GM21390 (cell line): ENCODE results near the gene C14orf39.

ENCODE experiments used
- ATAC-seq: cut with Tn5 transposase; IDR thresholded peaks from one replicate; pipeline ENCODE4 v1.9.1; 2021; ENCODE audit not compliant: unreplicated experiment

Gene C14orf39, protein sequence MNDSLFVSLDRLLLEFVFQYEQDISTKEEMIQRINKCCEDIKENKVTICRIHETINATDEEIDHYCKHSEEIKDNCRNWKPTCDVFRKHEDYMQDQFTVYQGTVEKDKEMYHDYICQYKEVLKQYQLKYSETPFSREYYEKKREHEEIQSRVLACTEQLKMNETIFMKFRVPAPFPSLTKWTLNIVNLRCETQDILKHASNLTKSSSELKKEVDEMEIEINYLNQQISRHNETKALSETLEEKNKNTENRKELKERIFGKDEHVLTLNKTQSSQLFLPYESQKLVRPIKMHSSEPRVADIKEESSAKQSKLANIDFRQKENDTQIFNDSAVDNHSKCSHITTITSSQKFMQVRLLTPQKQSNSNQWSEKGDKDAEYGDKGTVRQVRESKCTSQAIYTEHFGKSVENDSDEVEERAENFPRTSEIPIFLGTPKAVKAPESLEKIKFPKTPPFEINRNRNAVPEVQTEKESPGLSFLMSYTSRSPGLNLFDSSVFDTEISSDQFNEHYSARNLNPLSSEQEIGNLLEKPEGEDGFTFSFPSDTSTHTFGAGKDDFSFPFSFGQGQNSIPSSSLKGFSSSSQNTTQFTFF

DNA sequence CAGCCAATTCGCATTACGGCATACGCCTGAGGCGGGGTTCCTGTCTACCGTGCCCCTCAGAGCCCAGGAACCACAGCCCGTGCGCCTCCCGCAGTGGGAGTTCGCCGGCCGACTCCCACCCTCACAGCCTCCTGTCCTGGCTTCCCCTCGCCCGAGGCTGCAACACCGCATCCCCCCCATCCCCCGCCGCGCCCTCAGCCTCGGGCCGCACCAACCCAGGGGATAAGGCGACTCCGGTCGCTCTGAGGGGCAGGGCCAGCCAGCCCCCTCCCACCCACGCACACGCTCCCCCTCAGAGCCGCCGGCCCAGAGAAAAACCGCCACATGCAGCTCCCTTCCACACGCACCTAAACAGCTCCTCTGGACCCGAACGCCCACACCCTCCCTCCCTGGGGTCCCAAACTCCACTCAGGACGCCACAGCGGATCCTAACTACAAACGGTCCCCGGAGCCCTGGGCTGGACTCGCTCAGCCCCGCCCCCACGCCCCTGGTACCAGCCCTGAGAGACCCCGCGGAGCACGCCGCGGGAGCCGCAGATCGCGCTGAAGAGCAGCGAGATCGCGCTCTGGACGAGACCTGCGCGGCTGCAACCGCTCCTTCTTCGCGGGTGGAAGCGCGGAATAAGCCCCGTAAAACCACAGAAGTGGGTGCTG lies at the start of gene C14orf39:
TSS of gene C14orf39 (minus strand) at position 466 of the 654 bp plus-strand sequence. CDS start 985 bp downstream, outside the sequence.
- ATAC-seq, result no peak

GRCh38 chr14:60532442-60532841 lies 46.6 kb upstream of the C14orf39 start:
- ATAC-seq, result no peak

DNA sequence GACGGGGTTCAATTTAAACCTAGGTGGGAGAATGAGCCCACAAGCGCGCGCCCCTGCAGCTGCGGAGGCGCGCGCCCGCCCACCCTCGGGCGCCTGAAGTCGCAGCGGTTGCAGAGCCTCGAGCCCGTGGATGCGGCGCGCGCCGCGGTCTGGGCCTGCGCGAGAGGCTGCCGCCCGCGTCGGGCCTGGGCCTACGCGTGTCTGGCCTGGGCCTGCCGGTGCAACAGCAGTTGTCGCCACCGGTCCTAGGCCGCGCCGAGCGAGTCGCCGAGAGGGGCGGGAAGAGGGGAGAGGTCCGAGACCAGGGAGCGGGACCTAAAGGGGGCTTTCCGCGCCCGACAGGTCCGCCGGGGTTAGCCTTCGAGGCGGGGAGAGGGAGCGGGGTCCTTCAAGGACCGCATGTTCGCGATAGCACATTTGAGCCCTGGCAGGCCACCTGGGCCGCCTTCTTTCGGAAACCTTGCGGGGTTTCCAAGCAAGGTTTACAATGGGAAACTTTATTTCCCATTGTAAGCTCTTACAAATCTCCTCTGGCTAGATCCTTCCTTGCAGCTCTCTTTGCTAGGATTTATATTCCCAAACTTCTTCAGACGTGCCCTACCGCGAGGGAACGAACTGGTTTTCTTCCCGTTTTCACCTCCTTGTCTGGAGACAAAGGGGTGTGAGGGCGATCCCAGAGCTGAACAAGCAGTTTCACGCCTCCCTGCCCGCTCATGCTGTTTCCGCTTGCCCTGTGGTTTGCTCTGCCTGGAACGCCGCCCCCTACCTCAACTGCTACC lies 29.8 kb upstream of the C14orf39 start:
- no peak for ATAC-seq

DNA sequence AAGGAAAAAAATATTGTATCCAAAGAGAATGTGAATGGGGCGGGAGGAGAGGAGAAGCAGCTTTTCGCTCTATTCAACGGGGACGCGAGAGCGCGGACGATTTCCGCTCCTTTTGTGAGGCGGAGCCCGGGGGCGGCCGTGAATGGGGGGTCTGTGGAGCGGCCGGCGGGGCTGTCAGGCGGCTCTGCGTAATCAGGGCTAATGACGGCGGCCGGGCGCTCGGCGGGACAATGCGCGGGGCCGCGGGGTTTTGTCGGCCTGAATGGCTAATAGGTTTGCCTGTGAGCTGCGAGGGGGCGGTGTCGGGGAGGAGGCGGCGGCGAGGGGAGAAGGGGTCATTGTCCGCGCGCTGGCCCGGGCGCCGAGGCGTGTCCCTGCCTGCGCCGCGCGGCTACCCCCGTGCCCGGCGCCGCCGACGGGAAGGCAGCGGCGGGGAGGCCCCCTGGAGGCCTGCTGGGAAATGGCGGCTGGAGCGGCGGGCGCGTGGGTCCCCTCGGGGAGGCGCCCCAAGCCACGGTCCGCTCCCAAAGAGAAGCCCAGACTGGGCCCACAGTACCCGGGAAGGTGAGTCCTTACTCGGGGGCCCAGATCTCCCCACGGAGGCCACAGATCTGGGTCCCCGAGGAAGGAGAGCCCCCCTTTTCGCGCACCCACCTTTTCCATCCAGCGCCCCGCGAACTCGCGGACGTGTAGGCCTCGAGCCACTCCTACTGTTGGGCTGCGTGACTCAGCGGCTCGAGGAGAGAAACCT lies 29.1 kb upstream of the C14orf39 start:
- ATAC-seq, result no peak

DNA sequence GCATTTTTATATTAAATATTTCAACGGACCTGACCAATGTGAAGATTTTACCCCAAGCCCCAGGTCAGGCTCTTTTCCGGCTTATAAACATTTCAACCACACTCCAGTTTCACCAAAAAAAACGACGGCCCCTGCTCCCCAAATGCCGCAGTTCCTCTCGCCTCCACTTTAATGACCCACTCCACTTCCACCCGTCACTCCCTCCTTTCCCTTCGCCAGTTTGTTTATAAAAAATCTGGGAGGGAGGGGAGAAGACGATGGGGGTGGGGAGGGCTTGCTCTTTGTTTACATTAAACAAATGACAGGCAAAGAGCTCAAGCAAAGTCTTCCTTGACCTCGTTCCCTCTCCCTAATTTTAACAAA lies 28.5 kb upstream of the C14orf39 start:
- ATAC-seq, result no peak

DNA sequence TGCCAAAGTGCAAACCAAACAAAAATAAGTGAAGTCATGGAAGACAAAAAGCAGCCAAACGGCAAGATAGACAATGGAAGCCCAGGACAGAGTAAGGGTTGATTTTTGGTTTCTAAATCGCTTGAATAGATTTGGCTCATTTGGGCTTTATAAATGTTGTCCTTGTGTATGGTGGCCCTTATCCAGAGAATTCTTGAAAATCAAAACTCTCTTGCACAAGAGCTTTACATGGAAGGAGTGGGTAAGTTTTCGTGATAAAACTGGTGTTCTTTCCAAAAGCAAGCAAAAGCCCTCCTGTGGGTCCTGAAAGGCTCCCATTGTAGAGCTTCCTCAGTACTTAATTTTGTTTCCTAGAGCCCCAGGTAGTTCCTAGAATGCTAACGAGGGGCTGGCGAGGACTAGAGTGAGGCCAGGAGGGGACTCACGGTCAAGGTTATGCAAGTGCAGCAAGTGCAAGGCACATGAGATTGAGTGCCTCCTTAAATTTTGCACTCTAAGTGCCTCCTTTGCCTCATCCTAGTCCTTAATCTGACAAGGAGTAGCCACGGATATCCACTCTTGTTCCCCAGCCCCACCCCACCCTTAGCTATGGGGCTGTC lies 27.2 kb upstream of the C14orf39 start:
- ATAC-seq, result no peak

GRCh38 chr14:60512126-60512525 lies 26.3 kb upstream of the C14orf39 start:
- no peak for ATAC-seq

- no peak for ATAC-seq
These were observed 25.2 kb upstream of the C14orf39 start for GRCh38 chr14:60510951-60511599.

GRCh38 chr14:60510254-60510950 lies 24.5 kb upstream of the C14orf39 start:
- no peak for ATAC-seq

- no peak for ATAC-seq
These were observed 23.8 kb upstream of the C14orf39 start for GRCh38 chr14:60509438-60510253.

- ATAC-seq, result no peak
These were observed 23.0 kb upstream of the C14orf39 start, which contains the start of gene SIX6 for GRCh38 chr14:60508707-60509437. Gene SIX6 (plus strand): TSS chr14:60509146. CDS start chr14:60509399, 253 bp downstream.

DNA sequence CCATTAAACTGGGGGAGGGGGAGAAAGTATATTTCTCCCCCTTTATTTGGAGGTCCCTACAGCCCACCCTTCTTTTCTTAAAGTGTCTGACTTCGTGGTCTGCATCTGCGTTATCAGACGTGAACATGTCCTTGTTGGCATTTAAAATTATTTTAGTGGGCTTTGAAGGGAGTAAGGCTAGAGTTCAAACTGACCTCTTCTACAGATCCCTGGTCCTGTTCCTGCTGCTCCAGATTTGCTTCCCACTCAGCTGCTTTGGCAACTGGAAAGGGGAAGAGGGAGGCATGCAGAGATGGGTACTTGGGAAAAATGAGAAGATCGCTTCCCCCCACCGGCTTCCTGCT lies 22.5 kb upstream of the C14orf39 start:
- ATAC-seq, result no peak

DNA sequence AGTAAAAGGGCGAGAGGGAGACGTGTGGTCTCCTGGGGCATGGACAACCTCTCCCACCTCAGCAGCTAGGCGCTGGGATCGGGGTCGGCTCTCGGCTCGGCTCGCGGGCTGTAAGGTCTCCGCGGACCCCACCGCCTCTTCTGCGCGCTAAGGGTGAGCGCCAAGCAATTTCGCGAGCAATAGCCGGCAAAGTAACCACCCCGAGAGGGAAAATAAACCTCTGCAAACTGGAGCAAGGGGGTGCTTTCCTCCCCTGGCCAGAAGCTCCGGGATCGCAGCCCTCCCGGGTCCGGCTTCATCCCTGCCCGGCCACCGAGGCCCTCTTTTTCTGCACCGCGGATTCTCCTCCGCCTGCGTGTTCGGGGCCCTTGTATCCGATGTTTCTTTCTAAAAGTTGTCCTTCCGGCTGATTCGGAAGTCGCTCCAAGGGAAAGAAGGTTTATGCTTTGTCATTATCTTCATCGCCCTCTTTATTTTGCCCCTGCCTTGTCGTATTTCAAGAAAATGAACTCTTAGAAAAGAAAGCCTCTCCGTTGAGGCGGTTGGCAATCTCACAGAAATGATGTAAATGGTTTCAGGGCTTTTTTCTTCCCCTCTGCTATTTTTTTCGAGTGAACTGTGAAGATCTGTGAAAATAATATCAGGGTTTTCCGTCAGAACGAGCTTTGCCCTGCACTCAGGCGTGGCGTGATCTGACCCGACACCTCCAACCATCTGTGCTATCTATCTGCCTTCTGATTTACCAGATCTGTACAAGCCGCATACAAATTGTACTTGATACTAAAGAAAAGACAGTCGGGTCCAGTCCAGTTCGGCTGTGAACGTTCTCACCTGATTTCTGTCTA lies 21.3 kb upstream of the C14orf39 start:
- no peak for ATAC-seq

GRCh38 chr14:60506462-60506984 lies 20.7 kb upstream of the C14orf39 start:
- ATAC-seq, result no peak

- no peak for ATAC-seq
These were observed 20.1 kb upstream of the C14orf39 start for GRCh38 chr14:60506010-60506409.

DNA sequence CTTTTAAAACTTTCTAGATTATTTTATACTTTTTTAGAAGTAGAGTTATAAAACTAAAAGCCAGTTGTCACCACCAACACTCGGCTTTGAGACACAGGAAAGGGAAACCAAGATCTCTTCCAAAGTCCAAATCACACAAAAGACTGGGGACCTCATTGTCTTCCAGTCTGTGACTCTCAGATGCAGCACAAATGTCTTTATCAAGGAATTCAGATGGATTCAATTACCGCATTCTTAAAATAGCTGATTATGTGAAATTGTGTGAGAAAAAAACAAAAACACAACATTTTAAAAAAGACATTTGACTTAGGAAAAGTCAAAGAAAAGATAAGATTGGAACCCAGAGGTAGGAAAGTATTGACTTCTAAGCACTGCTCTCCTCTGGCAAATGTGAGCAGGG lies 19.6 kb upstream of the C14orf39 start:
- no peak for ATAC-seq
